Spinal cord (tissue), 10 donors: ENCODE results near the gene B3GAT1. TPM values are rescaled to one million over a fixed set of nuclear protein-coding genes. Genes with fewer than 3 reads are reported as not detected.

ENCODE experiments used
- DNase-seq, 6 donors: peaks; one replicate each; pipeline versions ENCODE4 v3.0.0 to v3.0.0-alpha.2; 2013 to 2015; ENCODE audit warnings: low spot score in 6 of 6, low read depth in 4 of 6
- H3K27ac ChIP-seq: one replicate; pipeline ENCODE4 v1.5.1; 2013; ENCODE audit warnings: low read depth, low read length, control low read depth
- H3K27me3 ChIP-seq: one replicate; pipeline ENCODE4 v1.6.1; 2013; ENCODE audit warnings: low read length; ENCODE audit not compliant: control insufficient read depth, insufficient read depth
- H3K36me3 ChIP-seq: one replicate; pipeline ENCODE4 v1.6.1; 2013; ENCODE audit warnings: low read length; ENCODE audit not compliant: control insufficient read depth, insufficient read depth
- H3K4me1 ChIP-seq: one replicate; pipeline ENCODE4 v1.6.1; 2013; ENCODE audit warnings: low read length; ENCODE audit not compliant: control insufficient read depth, insufficient read depth
- H3K4me3 ChIP-seq: one replicate; pipeline ENCODE4 v1.5.1; 2013; ENCODE audit warnings: low read depth, low read length, control low read depth
- H3K9me3 ChIP-seq: one replicate; pipeline ENCODE4 v1.6.1; 2013; ENCODE audit warnings: low read length; ENCODE audit not compliant: control insufficient read depth, insufficient read depth
- WGBS: methylation state at CpG from one replicate; pipeline ENCODE4 v1.1.5; 2013; ENCODE audit warnings: missing lambda C conversion rate; ENCODE audit not compliant: insufficient coverage; 5-methylcytosine and 5-hydroxymethylcytosine counted together
- polyA plus RNA-seq, 2 donors: library from polyadenylated mRNA; unstranded; fragments of 120-200 nt; gene quantifications; one replicate each; pipeline ENCODE4 v1.2.1, GENCODE V29; 2013; ENCODE audit not compliant: insufficient read length in 2 of 2
- total RNA-seq, 2 donors: library from RNA; depleted of rRNA in 1 of 2; stranded (reverse); fragments of 120-200 nt in 1 of 2; fragments of >200 nt in 1 of 2; gene quantifications; one replicate each; pipeline versions ENCODE4 v1.2.3 to v1.2.4, GENCODE V29; 2013 to 2014
- donor health status: healthy.

B3GAT1 gene
- total and polyA plus RNA-seq, 4 donors, result 25.5 to 186 (median 86.9) TPM

DNA sequence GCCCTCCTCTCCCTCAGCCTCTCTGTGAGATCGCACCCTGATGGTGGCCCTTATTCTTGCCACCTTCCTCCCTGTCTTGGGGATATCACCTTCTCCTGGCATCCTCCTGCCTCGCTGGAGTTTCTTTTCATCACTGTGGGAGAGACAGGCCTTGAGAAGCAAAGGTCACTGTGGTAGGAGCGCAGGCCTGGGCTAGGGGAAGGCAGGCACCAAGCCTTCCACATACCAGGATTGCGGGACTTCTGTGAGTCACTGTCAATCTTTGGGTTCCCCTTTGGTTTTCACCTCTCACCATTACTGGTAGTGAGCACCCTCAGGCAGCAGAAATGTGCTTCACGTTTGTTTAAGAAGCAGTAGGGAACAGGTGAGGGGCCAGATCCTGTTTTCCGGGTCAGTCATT is 31.2 kb upstream of the B3GAT1 start:
- peaks cover 16% of the 10 kb centered on the region for H3K4me1 ChIP-seq
- H3K27ac ChIP-seq, result no peak overlapping the region
- no peaks in the 10 kb centered on the region for H3K9me3 ChIP-seq
- no peaks in the 10 kb centered on the region for H3K27me3 ChIP-seq
- H3K4me3 ChIP-seq, result no peak overlapping the region
- 94% methylated on average over 4 of the region's 6 CpGs for WGBS
- DNase-seq, result no peak
- peaks cover 7% of the 10 kb centered on the region for H3K36me3 ChIP-seq

DNA sequence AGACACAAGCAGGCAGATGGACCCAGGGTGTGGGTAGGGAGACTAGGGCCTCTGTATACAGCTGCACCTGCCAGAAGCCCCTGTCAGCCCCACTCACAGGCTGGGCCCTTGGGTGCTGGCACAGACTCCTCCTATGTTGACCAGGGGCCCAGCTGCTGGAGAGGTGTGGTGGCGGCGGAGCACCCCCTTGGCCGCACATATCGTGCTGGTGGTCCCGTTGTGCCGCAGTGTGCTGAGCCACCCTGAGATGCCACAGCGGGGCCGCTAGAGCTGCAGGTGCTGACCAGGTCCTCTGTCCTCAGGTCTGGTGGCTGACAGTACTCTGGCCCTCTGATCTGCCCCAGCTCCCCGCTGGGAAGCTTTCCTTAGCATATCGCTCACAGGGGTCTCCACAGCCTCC is 30.2 kb upstream of the B3GAT1 start:
- WGBS, result 95% methylated on average over 10 of the region's 10 CpGs
- H3K9me3 ChIP-seq, result no peaks in the 10 kb centered on the region
- H3K27me3 ChIP-seq, result no peaks in the 10 kb centered on the region
- H3K4me3 ChIP-seq, result no peak overlapping the region
- H3K27ac ChIP-seq, result no peak overlapping the region
- H3K4me1 ChIP-seq, result peaks cover 20% of the 10 kb centered on the region
- DNase-seq, result no peak
- H3K36me3 ChIP-seq, result peaks cover 3% of the 10 kb centered on the region

DNA sequence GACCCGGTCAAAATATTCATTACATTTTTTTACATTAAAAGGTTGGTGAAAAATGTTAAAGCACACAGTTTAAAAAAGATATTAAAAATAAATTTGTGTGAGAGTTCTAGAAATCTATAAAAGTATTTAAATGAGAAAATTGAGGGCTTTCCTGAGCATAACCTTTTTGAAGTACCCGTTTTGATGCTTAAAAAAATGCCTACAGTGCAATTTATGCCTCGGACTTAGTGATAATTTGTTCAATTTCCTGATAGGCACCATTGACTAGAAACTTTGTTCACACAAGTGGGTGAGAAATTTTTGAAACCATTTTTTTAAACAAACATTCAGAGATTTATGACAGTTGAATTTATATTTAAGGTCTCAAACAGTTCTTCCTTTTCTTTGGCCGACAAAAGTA is 29.7 kb upstream of the B3GAT1 start:
- Histone ChIP-seq H3K27ac (no peak overlapping the region), H3K27me3 (no peaks in the 10 kb centered on the region), H3K9me3 (no peaks in the 10 kb centered on the region), H3K4me1 (peaks cover 20% of the 10 kb centered on the region), H3K36me3 (peaks cover 6% of the 10 kb centered on the region), H3K4me3 (no peak overlapping the region)
- no CpG with 5 or more reads among the region's 4 CpGs for WGBS
- DNase-seq, result no peak

- Histone ChIP-seq H3K9me3 (no peaks in the 10 kb centered on the region), H3K4me3 (no peak overlapping the region), H3K36me3 (peaks cover 7% of the 10 kb centered on the region), H3K4me1 (peaks cover 20% of the 10 kb centered on the region), H3K27me3 (no peaks in the 10 kb centered on the region), H3K27ac (no peak overlapping the region)
- DNase-seq, result peak in 2 of 6 donors; percentile 67 to 77
- WGBS, result 36% methylated on average over 8 of the region's 9 CpGs
Observed at GRCh38 chr11:134441281-134441680, 29.2 kb upstream of the B3GAT1 start.

GRCh38 chr11:134440851-134441250 is 28.8 kb upstream of the B3GAT1 start:
- Histone ChIP-seq H3K9me3 (no peaks in the 10 kb centered on the region), H3K27me3 (no peaks in the 10 kb centered on the region), H3K36me3 (peaks cover 7% of the 10 kb centered on the region), H3K4me1 (peaks cover 20% of the 10 kb centered on the region), H3K27ac (no peak overlapping the region), H3K4me3 (no peak overlapping the region)
- DNase-seq, result no peak
- WGBS, result 81% methylated on average over 4 of the region's 4 CpGs

GRCh38 chr11:134438542-134439537 is 26.8 kb upstream of the B3GAT1 start:
- H3K36me3 ChIP-seq, result peaks cover 7% of the 10 kb centered on the region
- WGBS, result 61% methylated on average over 12 of the region's 21 CpGs
- peaks cover 18% of the 10 kb centered on the region for H3K4me1 ChIP-seq
- no peaks in the 10 kb centered on the region for H3K27me3 ChIP-seq
- peak in 2 of 6 donors; percentile 55 to 59 for DNase-seq
- no peak overlapping the region for H3K4me3 ChIP-seq
- no peak overlapping the region for H3K27ac ChIP-seq
- H3K9me3 ChIP-seq, result no peaks in the 10 kb centered on the region

DNA sequence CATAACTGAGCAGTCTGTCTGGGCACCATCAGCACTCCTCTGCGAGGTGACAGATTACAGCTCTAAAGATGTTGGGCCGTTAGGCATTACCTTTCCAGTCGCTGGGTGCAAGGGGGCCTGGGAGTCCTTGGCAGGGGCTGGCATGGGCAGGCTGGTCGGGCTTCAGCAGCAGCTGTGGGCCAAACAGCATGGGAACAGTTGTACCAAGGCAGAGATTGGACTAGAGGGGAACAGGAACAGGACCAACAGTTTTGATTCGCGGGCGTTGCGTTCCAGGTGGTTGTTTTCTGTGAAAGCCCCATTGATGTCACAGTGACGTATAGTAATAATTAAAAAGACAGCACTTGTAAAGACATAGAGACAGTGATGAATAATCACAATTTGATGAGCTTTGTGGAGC is 25.8 kb upstream of the B3GAT1 start:
- DNase-seq, result peak in 1 of 6 donors; percentile 23
- H3K27ac ChIP-seq, result no peak overlapping the region
- H3K4me1 ChIP-seq, result peaks cover 18% of the 10 kb centered on the region
- peaks cover 7% of the 10 kb centered on the region for H3K36me3 ChIP-seq
- H3K27me3 ChIP-seq, result no peaks in the 10 kb centered on the region
- WGBS, result 65% methylated on average over 7 of the region's 9 CpGs
- no peaks in the 10 kb centered on the region for H3K9me3 ChIP-seq
- no peak overlapping the region for H3K4me3 ChIP-seq

DNA sequence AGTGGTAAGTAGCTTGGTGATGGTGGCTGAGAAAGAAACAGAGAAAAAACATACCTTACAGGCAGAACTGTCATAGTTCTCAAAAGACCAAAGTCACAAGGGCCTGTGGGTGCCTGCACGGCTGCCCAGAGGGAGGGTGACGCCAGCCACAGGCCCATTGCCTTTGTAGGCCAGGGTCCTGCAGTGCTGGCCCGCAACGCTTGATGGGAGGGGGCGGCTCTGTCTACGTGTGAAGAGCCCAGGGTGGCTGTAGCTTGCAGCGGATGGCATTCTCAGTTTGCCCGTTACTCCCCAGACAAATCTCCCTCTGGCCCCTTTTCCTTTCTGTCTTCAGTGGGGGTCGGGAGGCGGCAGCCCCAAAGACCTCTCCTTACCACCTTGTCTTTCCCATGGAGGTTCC is 24.7 kb upstream of the B3GAT1 start:
- Histone ChIP-seq H3K27ac (no peak overlapping the region), H3K9me3 (no peaks in the 10 kb centered on the region), H3K27me3 (no peaks in the 10 kb centered on the region), H3K36me3 (peaks cover 7% of the 10 kb centered on the region), H3K4me1 (peaks cover 14% of the 10 kb centered on the region), H3K4me3 (no peak overlapping the region)
- 94% methylated on average over 10 of the region's 10 CpGs for WGBS
- no peak for DNase-seq

GRCh38 chr11:134433806-134434205 is 21.8 kb upstream of the B3GAT1 start:
- H3K27ac ChIP-seq, result no peak overlapping the region
- no peaks in the 10 kb centered on the region for H3K27me3 ChIP-seq
- 84% methylated on average over 10 of the region's 10 CpGs for WGBS
- H3K9me3 ChIP-seq, result no peaks in the 10 kb centered on the region
- peaks cover 13% of the 10 kb centered on the region for H3K4me1 ChIP-seq
- peaks cover 7% of the 10 kb centered on the region for H3K36me3 ChIP-seq
- DNase-seq, result no peak
- H3K4me3 ChIP-seq, result no peak overlapping the region

- no CpG with 5 or more reads among the region's 3 CpGs for WGBS
- Histone ChIP-seq H3K27ac (no peak overlapping the region), H3K4me1 (peaks cover 8% of the 10 kb centered on the region), H3K9me3 (no peaks in the 10 kb centered on the region), H3K4me3 (no peak overlapping the region), H3K36me3 (peaks cover 5% of the 10 kb centered on the region), H3K27me3 (no peaks in the 10 kb centered on the region)
- DNase-seq, result no peak
Observed at GRCh38 chr11:134433251-134433650, 21.2 kb upstream of the B3GAT1 start.
